GM18505 (cell line): ENCODE measurements around the gene GRIP2.

Experiments
- ATAC-seq: cut with Tn5 transposase; IDR thresholded peaks from one replicate; pipeline ENCODE4 v1.9.1; 2021; ENCODE audit not compliant: unreplicated experiment
- POLR2A ChIP-seq: IDR thresholded peaks from 4 replicates; pipeline ENCODE4 v1.6.1; 2011; ENCODE audit warnings: borderline replicate concordance; ENCODE audit not compliant: insufficient read depth, insufficient read length; ENCODE audit errors: extremely low read depth

The GRIP2 gene

DNA sequence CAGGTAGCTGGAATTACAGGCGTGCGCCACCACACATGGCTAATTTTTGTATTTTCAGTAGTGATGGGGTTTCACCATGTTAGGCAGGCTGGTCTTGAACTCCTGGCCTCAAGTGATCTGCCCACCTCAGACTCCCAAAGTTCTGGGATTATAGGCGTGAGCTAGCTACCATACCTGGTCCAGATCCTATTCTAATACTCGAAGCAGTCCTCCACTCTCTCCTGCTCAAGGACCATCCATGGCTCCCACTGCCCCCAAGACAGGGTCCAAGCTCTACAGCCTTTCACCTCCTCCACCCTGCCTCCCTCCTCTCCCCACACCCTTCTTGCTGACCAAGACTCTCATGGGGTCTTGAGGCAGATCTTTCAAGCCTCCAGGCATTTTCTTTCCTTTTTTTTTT lies 12.6 kb upstream of the GRIP2 start:
- TF ChIP-seq POLR2A: no peak
- ATAC-seq: no peak

DNA sequence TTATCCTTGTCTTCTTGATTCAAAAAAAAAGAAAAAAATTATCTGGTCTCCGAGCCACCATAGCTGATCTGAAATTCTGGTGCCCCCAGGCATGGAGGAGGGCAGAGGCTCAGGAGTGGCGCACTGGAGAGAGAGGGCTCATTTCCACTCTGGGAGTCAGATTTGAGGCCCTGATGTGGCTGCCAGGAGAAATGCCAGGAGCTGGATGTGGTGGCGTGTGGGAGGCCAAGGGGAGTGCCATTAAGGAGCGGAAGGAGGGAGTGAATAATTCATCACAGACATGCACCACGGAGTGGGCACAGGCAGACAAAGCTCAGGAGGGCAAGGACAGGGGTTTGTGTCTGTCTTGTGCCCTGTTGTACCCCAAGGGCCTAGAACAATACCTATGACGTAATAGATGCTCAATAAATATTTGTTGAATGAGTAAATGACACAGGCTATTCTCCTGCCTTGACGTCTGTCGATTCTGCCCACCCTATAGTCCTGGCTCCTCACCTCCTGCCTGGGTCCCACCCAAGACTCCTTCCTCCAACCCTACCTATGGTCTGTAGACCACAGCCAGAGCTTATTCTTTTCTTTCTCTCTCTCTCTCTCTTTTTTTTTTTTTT lies 12.0 kb upstream of the GRIP2 start:
- TF ChIP-seq POLR2A: no peak
- ATAC-seq: no peak

DNA sequence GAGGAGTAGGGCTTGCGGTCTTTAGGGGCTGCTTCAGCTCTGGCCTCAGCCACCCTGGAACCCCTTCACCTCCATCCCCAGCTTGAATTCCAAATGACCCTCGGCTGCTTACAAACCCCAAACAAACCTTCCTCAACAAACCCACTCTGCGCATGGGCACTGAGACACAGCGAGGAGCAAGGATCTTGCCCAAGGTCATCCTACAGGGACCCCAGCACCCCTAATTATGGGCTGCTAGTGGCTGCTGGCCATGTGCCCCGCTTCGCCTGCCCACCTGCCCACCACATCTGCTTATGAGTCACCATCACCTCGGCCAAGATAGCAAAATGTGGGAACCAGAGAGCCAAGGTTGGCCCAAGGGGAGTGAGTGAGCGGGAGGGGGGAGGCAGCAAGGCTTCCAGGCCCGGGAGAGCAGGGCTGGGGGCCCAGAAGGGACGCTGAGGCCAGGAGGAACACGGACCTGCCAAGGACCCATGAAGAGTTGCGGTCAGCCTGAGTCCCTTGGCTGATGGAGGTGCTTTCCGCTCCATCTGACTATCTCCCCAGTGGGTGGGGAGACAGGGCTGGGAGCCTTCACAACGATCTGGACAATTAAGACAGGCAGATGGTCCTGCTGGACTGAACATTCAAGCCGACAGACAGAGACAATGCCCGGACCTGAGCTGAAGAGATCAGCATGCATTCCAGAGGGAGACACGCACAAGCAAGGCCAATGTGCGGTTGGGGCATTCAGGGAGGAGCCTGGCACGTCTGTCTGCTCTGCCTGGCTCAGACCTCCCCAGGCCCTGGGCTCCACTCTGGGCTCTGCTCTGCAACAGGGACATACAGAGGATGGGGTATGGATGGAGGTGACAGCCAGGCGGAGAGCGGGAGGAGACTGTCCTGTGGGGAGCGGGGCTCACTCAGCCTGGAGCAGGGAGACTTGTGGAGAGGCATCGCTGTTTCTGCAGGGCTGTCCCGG lies 10.8 kb upstream of the GRIP2 start:
- ATAC-seq: no peak
- TF ChIP-seq POLR2A: no peak

DNA sequence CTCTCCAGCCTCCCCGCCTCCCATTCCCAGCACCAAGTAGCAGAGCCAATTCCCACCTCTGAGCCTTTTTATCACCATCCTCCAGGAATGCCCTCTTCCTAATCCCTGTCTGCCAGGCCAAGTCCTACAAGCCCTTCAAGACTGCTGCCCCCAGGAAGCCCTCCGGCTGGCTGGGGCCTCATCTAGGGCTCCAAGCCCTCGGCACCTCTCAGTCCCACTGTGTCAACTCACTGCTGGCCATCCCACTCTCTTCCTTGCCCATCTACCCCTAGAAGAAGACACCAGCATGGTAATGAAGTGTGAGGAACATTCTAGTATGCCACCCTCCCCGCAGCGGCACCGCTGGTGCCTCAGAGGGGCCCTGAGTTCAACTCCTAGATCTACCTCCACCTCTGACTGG lies 10.0 kb upstream of the GRIP2 start:
- no peak for ATAC-seq
- TF ChIP-seq POLR2A: no peak

DNA sequence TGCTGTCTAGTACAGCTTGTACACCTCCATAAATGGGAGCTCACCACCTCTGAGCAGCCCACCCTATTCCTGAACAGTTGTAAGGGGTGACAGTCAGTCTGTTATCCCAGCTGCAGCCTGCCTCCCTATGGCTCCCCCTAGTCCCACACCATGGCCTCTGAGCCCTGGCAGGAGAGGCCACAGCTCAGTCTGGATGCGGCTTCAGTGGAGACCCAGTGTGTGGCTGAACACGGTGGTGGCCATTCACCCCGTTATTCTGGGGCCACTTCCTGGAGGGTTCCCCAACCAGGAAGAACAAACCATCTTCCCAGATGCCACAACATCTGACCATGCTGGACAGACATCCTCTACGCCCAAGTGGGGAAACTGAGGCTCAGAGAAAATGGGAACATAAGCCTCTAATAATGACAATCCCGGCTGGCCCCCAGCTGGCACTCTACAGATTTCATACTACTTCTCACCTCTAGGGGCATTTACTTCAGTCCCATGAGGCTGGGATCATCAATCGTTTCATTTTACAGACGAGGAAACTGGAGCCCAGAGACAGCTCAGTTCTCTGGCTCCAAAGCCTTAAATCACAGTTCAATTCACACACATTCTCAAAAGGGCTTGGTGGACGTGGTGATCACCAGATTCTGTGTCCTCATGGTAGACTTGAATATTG lies 9.2 kb upstream of the GRIP2 start:
- ATAC-seq: no peak
- no peak for TF ChIP-seq POLR2A

DNA sequence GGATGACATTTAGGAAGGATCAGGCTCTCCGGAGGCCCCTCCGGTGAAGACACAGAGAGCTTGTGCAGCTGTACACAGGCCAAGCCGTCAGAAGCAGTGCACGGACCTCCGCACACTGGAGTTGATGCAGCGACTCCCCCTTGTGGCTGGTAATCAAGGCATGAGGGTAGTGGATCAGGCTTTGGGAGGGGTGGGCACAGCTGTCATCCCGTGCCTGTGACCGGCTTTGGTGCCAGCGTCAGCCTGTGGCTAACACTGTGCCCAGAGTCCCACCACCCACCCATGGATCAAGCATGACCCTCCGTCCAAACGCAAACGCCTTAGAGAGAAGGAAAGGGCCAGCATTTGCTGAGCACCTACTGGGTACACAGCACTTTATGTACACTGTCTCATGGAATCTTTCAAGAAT lies 8.2 kb upstream of the GRIP2 start:
- no peak for TF ChIP-seq POLR2A
- no peak for ATAC-seq

GRCh38 chr3:14547693-14548092 lies 7.6 kb upstream of the GRIP2 start:
- no peak for ATAC-seq
- TF ChIP-seq POLR2A: no peak

GRCh38 chr3:14546041-14546440 lies 5.9 kb upstream of the GRIP2 start:
- TF ChIP-seq POLR2A: no peak
- no peak for ATAC-seq

DNA sequence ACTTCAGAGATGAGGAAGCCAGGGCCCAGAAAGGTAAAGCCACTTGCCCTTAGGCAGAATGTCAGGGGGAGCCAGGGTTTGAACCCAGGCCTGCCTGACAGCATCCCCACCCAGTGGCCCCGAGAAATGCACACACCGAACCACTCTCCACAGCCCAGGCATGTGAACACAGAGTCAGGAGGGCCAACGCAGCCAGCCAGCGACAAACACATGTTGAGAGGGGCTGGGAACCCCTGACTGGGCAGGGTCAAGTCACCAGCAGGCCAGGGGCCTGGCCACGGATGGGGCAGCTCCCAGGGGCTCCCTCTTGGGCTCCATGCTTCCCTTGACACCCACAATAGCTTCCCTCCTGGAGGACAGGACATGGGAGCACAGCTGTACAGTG lies 5.1 kb upstream of the GRIP2 start:
- no peak for ATAC-seq
- no peak for TF ChIP-seq POLR2A

GRCh38 chr3:14544282-14545250 lies 4.4 kb upstream of the GRIP2 start:
- ATAC-seq: no peak
- no peak for TF ChIP-seq POLR2A

- TF ChIP-seq POLR2A: no peak
- no peak for ATAC-seq
These were observed 3.3 kb upstream of the GRIP2 start for GRCh38 chr3:14543446-14543845.

DNA sequence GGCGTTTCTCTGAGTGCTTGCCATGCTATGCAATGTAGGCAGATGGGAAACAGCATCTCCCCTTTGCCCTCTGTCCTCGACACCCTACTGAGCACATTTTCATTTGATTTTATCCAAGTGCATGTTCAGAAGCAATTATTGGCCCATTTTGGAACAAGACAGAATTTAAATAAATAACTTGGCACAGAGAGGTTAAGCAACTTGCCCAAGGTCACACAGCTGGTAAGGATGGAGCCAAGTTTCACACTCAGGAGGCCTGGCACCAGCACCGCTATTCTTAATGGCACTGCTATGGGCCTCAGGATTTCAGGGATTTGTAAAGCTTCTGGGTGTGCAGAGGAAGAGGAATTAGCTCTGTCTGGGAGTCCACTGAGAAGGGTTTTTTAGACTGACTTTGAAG lies 2.5 kb upstream of the GRIP2 start:
- ATAC-seq: no peak
- TF ChIP-seq POLR2A: no peak

GRCh38 chr3:14541646-14542045 lies 1.5 kb upstream of the GRIP2 start:
- TF ChIP-seq POLR2A: no peak
- ATAC-seq: no peak
